IPS-18a (cell line): ENCODE results near the gene EIF4H.
"Not testable (repeated sequence)": the region's sequence is repeated elsewhere in the genome, so short reads cannot be mapped to it uniquely, and the experiment has no call there.

Experiments used
- H3K27ac ChIP-seq: one replicate; pipeline ENCODE4 v1.5.1; 2013; ENCODE audit warnings: low read length
- H3K27me3 ChIP-seq: one replicate; pipeline ENCODE4 v1.6.1; 2013; ENCODE audit warnings: mild to moderate bottlenecking, low read length; ENCODE audit not compliant: control insufficient read depth, insufficient read depth
- H3K36me3 ChIP-seq: one replicate; pipeline ENCODE4 v1.6.1; 2013; ENCODE audit warnings: low read depth, low read length; ENCODE audit not compliant: control insufficient read depth
- H3K4me1 ChIP-seq: one replicate; pipeline ENCODE4 v1.6.1; 2013; ENCODE audit warnings: low read depth, low read length; ENCODE audit not compliant: control insufficient read depth
- H3K4me3 ChIP-seq: one replicate; pipeline ENCODE4 v1.5.1; 2013; ENCODE audit warnings: low read length
- H3K9ac ChIP-seq: one replicate; pipeline ENCODE4 v1.6.1; 2013; ENCODE audit warnings: mild to moderate bottlenecking, low read length, moderate library complexity
- H3K9me3 ChIP-seq: one replicate; pipeline ENCODE4 v1.6.1; 2013; ENCODE audit warnings: low read depth, low read length; ENCODE audit not compliant: control insufficient read depth

Gene EIF4H

DNA sequence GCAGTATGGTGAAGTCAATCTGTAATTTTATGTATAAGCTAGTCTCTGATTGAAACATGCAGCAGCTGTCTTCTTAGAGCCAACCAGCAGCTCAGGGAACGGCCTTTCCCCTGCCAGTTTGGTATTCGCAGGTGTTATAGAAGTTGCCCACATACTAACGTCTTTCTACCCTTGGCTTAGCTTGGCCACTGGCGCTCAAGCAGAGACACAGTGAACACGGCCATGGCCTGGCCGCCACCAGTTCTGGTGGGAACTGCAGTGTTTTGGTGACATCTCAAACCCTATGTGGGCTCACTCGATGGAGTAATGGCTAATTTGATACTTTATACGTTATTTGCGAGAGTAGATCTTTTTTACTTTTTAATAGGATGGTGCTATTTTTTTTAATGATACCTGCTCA is 17.1 kb downstream of the EIF4H start:
- Histone ChIP-seq H3K4me1 (no peaks in the 10 kb centered on the region), H3K4me3 (no peak overlapping the region), H3K27ac (no peak overlapping the region), H3K9ac (no peak overlapping the region), H3K9me3 (no peaks in the 10 kb centered on the region), H3K27me3 (no peaks in the 10 kb centered on the region), H3K36me3 (peaks cover 89% of the 10 kb centered on the region)

- no peaks in the 10 kb centered on the region for H3K4me1 ChIP-seq
- H3K9me3 ChIP-seq: no peaks in the 10 kb centered on the region
- H3K27ac ChIP-seq: no peak overlapping the region
- no peak overlapping the region for H3K9ac ChIP-seq
- H3K36me3 ChIP-seq: peaks cover 86% of the 10 kb centered on the region
- no peaks in the 10 kb centered on the region for H3K27me3 ChIP-seq
- no peak overlapping the region for H3K4me3 ChIP-seq
Measured at GRCh38 chr7:74193054-74193453, 18.9 kb downstream of the EIF4H start.

DNA sequence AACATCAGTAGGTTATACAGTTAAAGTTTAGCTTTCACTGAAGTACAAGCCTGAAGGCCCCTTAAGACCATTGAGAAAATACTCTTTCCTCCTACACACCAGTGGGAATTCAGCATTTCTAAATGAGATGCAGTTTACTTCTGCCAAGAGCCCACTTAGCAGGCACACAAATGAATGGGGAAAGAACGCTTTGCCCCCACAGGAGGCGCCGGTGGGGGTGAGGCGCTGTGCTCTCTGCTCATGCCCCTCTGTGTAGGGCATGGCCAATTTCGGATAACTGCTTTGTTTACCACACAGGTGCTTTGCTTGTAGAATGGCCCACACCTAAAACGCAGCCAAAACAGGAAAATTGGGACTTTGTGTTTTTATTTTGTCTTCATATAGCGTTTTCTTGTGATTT is 19.8 kb downstream of the EIF4H start:
- H3K36me3 ChIP-seq: peaks cover 78% of the 10 kb centered on the region
- no peaks in the 10 kb centered on the region for H3K27me3 ChIP-seq
- no peak overlapping the region for H3K27ac ChIP-seq
- H3K9me3 ChIP-seq: no peaks in the 10 kb centered on the region
- no peak overlapping the region for H3K9ac ChIP-seq
- H3K4me1 ChIP-seq: no peaks in the 10 kb centered on the region
- H3K4me3 ChIP-seq: no peak overlapping the region

- Histone ChIP-seq H3K4me1 (no peaks in the 10 kb centered on the region), H3K9ac (no peak overlapping the region), H3K9me3 (no peaks in the 10 kb centered on the region), H3K4me3 (no peak overlapping the region), H3K27me3 (no peaks in the 10 kb centered on the region), H3K36me3 (peaks cover 70% of the 10 kb centered on the region), H3K27ac (no peak overlapping the region)
Measured at GRCh38 chr7:74194686-74195085, 20.5 kb downstream of the EIF4H start.

DNA sequence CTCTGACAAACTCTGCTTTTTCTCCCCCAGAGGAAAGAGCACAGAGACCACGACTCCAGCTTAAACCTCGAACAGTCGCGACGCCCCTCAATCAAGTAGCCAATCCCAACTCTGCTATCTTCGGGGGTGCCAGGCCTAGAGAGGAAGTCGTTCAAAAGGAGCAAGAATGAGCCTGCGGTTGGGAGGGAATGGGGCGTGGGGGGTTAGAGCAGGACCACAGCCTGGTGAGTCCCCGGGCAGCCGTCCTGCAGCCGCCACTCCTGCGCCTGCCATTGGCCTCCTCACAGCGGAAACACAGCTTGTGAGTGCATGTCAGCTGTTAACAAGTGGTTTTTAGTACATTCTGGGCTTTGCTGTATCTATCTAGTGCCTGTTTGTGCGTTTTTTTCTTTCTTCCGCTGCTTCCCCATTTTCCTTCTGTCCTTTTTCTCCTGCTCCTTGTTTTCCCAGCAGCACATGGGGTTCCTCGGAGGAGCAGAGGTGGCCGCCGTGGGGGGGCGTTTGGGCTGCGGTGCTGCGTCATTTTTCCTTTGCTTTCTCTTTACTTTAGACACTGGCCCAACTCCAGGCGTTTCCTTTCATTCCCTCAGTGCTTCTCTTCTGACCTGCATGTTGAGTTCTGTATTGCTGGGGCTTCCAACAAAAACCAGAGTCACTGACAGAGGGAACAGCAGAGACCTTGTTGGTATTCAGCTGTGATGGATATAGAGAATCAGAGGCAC is 21.1 kb downstream of the EIF4H start:
- not testable (repeated sequence) for H3K4me1 ChIP-seq, H3K9ac ChIP-seq, H3K27ac ChIP-seq, H3K9me3 ChIP-seq, H3K27me3 ChIP-seq, H3K4me3 ChIP-seq
- H3K36me3 ChIP-seq: peaks cover 64% of the 10 kb centered on the region

GRCh38 chr7:74195968-74196654 is 22.0 kb downstream of the EIF4H start:
- H3K36me3 ChIP-seq: peaks cover 56% of the 10 kb centered on the region
- H3K9me3 ChIP-seq, H3K4me3 ChIP-seq, H3K27ac ChIP-seq, H3K4me1 ChIP-seq, H3K27me3 ChIP-seq, H3K9ac ChIP-seq: not testable (repeated sequence)

DNA sequence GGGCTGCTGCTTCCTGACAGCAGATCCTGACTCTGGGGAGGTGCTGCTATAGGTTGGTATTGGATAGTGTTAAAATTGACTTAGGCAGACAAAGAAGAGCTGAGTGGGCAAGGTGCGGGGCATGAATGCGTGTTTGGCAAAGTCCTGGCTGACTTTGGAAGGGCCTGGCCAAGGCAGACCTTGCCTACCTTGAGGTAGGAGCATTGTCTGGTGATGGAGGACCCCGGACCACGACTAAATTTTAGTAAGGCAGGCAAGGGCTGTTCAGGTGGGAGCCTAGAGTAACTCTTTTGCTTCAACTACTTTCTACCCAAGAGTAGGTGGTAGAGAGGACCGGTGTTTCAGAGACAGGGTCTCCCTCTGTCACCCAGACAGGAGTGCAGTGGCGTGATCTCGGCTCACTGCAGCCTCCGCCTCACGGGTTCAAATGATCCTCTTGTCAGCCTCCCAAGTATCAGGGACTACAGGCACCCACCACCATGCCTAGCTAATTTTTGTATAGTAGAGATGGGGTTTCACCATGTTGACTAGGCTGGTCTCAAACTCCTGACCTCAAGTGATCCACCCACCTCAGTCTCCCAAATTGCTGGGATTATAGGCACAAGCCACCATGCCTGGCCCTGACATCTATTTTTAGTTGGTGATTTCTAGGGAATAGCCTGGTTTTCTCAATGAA is 23.4 kb downstream of the EIF4H start:
- Histone ChIP-seq H3K4me3 (no peak overlapping the region), H3K36me3 (peaks cover 41% of the 10 kb centered on the region), H3K27me3 (no peaks in the 10 kb centered on the region), H3K9ac (no peak overlapping the region), H3K27ac (no peak overlapping the region), H3K9me3 (no peaks in the 10 kb centered on the region), H3K4me1 (no peaks in the 10 kb centered on the region)

GRCh38 chr7:74199551-74200355 is 25.6 kb downstream of the EIF4H start:
- H3K27me3 ChIP-seq: no peaks in the 10 kb centered on the region
- H3K4me1 ChIP-seq: no peaks in the 10 kb centered on the region
- H3K4me3 ChIP-seq: no peak overlapping the region

GRCh38 chr7:74202841-74203556 is 28.8 kb downstream of the EIF4H start:
- Histone ChIP-seq H3K27ac (no peak overlapping the region), H3K4me1 (no peaks in the 10 kb centered on the region), H3K36me3 (no peaks in the 10 kb centered on the region), H3K27me3 (no peaks in the 10 kb centered on the region), H3K9me3 (no peaks in the 10 kb centered on the region), H3K4me3 (no peak overlapping the region), H3K9ac (no peak overlapping the region)

More at GRCh38 chr7:74199551-74200355, 25.6 kb downstream of the EIF4H start:
- Histone ChIP-seq H3K27ac (no peak overlapping the region), H3K36me3 (peaks cover 20% of the 10 kb centered on the region), H3K9me3 (no peaks in the 10 kb centered on the region), H3K9ac (no peak overlapping the region)

GRCh38 chr7:74203956-74204618 is 29.9 kb downstream of the EIF4H start:
- no peak overlapping the region for H3K9ac ChIP-seq
- no peaks in the 10 kb centered on the region for H3K27me3 ChIP-seq
- no peaks in the 10 kb centered on the region for H3K4me1 ChIP-seq
- H3K27ac ChIP-seq: no peak overlapping the region
- H3K4me3 ChIP-seq: no peak overlapping the region
- no peaks in the 10 kb centered on the region for H3K9me3 ChIP-seq
- no peaks in the 10 kb centered on the region for H3K36me3 ChIP-seq
